HL-60/S4 treated with retinoic acid at 250 ng/mL for 4 days and 3 days (cell line): ENCODE measurements around the gene CLCA4.
"Not testable (repeated sequence)": the region's sequence is repeated elsewhere in the genome, so short reads cannot be mapped to it uniquely, and the experiment has no call there.

Experiments
- in situ Hi-C: fragments of 300-500 bp; cut with MboI; formaldehyde crosslinking; loops from 2 replicates; pipeline ENCODE4 v1.7.0; 2022; ENCODE audit warnings: low sequenced_read_pairs

Gene CLCA4

DNA sequence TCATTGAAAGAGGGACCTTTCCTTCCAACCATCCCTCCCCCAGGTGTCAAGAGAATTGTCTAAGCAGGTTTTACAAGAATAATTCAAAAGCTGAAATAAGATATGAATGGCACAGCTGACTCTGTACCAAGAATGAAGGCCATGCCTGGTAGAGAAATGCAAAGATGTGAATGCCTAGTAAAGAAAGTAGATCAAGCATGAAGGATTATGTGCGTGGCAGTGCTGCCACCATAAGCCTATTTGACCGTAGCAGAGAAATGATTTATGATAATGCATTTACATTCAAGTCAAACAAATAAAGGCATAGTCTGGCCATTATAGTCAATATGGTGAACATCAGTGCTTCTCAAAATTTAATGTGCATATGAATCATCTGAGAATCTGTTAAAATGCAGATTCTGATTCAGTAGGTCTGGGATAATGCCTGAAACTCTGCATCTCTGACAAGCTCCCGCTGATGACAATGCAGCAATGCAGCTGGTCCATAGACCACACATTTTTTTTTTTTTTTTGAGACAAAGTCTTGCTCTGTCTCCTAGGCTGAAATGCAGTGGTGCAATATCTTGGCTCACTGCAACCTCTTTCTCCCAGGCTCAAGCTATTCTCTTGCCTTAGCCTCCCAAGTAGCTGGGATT lies 16.6 kb upstream of the CLCA4 start:
- in situ Hi-C loops, result no loop called here

DNA sequence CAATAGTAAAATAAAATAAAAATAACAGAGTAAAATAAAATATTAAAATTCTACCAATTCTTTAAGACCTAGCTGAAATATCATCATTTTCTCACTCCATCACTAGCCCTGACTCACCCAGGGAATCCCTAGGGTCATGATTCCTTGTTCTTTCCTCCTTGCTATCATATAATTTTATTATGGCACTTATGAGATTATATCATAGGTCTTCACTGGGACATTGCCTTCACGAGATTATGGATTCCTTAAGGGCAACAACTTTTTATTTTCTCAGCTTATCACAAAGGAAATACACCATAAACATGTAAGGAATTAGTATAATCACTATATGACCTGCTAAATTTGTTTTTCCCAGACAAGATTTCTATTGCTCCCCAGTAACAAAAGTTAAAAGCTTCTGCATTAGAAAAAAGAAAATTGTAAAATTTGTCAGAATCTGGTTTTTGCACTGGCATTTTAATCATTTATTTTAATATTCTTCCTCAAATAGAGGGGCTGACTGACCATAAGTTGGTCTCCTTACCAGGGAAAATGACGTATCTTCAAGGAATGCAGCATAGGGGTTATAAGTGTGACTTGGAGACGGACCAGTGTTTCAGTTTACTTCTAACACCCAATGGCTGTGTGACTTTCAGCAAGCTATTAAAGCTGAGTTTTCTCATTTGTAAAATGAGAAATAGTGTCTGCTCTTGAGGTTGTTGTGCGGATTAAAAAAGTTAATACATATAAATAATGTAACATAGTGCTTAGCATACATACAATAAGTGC lies 8.8 kb upstream of the CLCA4 start:
- in situ Hi-C loops, result no loop called here

- in situ Hi-C loops, result no loop called here
Observed at GRCh38 chr1:86538775-86539174, 8.1 kb upstream of the CLCA4 start.

- in situ Hi-C loops, result no loop called here
Observed at GRCh38 chr1:86541859-86542258, 5.0 kb upstream of the CLCA4 start.

DNA sequence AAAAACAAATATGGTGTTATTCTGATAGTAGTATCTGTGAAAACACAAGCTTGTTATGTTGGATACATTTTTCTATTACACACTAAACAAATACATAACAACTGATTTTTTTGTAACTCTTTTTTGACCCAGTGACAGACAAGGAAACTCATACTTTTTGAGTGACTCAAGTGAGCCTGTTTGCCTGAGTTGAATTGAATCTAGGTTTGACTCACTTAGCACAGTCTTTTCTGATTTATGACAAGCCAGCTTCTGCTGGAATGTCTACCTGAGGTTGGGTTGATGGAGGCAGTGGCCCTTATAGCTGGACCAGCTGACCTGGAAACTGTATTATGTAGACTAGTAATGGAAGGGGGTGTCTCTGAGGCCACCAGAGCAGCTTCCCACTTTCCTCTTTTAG lies 4.2 kb upstream of the CLCA4 start:
- in situ Hi-C loops, result no loop called here

GRCh38 chr1:86548839-86549238 lies 2.0 kb downstream of the CLCA4 start:
- in situ Hi-C loops, result no loop called here

DNA sequence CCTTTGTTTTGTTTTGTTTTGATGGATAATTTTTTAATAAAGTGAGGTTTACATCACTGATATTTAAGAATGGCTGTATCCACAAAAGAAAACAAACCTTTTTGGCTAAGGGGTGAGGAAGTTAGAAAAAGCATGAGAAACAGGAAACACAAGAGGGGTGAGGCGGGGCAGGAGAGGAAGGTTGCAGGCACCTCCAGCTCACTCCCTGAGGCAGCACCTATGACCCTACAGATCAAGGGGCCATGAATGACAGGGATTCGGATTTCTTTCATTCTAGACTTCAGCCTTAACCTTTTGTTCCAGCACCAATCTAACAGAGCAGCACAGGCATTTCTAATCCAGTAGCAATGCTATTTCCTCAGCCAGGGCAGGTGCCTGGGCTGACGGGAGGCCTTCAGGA lies 4.4 kb downstream of the CLCA4 start:
- in situ Hi-C loops, result no loop called here

DNA sequence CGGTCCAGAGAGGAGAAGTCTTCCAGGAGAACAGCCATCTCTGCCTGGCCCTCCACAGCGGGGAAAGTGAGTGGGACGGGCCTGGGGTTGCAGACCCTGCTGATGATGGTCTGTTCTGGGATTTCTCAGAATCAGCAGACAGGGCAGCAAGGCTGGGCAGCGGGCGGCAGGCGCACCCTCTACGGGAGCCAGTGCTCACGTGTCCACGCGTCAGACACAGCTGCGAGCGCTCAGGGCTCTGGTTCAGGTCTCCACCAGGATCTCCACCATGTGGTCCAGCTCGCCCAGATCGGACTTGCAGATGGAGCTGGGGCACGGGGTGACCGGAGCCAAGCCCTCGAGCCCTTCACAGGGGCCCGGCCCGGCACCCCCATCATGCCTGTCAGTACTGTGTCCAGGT lies 5.5 kb downstream of the CLCA4 start:
- in situ Hi-C loops, result no loop called here

GRCh38 chr1:86557739-86558138 lies 10.9 kb downstream of the CLCA4 start:
- in situ Hi-C loops, result no loop called here

- in situ Hi-C loops, result no loop called here
Observed at GRCh38 chr1:86563849-86564248, 17.0 kb downstream of the CLCA4 start.

DNA sequence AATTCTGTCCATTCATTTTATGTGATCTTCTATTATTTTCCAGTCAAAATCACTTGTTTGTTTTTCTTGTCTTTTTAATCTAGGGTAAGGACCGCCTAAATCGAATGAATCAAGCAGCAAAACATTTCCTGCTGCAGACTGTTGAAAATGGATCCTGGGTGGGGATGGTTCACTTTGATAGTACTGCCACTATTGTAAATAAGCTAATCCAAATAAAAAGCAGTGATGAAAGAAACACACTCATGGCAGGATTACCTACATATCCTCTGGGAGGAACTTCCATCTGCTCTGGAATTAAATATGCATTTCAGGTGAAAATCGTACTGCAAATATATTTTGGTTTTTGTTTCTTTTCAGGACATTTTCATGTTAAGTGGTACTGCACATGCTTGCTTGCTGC lies 20.5 kb downstream of the CLCA4 start:
- in situ Hi-C loops, result no loop called here

DNA sequence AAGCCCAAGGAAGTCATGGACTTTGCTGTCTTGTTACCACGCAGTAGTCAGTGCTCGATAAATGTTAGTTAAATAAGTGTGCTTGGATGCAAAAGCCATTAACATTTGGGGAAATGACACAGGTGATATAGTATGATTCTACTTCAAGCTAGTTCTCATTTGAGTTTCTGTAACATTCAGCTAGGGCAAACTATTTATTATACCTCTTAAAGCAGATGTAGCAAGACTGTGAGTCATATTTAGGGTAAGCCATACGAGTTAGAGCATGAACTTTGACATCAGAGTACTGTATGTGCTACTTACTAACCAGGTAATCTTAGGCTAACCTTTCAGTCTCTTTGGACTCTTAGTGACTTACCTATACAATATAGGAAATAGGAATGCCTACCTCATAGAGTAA lies 21.0 kb downstream of the CLCA4 start:
- in situ Hi-C loops, result no loop called here

DNA sequence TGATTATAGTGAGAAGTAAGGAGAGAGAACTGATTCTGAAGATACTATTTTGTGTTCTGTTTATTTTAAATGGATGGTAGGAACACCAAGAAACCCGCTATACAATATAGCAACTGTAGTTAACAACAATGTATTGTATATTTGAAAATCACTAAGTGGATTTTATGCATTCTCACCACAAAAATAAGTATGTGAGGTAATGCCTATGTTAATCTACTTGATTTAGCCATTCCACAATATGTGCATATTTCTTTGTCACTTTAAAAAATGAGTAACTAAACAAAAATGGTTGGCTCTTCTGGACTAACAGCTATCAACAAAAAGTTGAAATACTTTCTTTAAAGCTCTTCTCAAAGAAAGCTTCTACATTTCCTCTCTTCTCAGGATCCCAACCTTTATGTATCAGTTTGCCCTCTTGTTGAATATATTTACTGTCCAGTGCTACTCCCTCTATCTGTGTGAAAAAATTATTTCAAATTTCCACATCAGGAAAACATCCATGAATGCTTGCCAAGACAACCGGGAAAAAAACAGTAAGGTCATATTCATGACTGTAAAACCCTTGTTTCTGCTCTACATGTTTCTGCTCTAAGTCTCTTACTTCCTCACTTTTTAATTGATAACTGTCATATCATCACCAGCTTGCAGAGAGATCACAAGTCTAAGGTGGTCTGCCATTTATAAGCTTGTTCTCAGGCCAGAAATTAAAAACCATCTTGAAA lies 27.0 kb downstream of the CLCA4 start:
- in situ Hi-C loops, result no loop called here

DNA sequence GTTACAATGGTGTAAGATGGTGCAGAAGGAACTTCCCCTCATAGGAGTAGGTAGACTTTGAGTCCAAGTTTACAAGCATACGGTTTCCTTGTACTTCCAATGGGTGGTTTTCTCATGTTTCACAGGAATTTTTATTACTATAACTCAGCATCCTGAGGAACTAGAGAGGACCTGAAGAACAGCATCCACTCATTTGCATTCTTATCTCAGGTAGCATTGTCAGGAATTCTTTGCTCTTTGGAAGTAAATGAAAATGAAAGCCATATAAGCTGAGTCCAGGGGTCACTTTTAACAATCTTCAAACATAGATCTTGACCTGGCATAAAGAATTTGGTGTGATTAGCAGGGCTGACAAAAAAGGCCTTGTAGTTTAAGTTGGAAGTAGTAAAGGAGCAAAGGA lies 34.4 kb downstream of the CLCA4 start:
- in situ Hi-C loops, result no loop called here

DNA sequence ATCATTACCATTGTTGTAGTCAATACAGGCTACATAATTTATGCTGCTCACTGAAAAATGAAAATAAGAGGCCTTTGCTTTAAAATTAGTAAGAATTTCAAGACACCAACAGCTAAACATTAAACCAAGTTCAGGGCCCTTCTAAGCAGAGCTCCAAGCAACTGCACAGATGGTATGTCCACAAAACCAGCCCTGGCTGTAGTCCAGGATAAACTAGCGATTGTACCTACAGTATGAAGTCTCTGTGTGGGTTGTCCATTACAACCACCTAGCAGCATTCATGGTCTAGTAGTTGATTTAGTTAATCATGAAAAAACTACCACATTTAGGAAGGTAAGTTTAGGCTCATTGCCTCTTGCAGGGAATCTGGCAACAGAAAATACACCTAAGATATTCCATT lies 35.3 kb downstream of the CLCA4 start:
- in situ Hi-C loops, result no loop called here

DNA sequence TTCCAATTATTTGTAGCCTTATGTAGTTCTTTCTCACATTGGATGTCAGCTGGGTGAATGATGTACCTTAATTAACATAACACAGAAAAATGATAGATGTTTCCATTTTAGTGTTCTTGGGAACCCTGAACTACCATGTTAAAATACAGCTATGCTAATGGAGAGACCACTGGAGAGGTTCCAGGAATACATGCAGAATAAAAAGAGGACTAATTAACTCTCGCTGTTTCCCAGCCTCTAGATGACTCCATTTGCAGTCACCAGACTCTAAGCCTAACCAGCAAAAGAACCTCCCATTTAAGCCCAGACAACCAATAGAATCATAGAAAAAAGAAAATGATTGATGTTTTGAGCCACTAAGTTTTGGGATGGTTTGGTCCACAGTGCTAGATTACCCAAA lies 36.2 kb downstream of the CLCA4 start:
- in situ Hi-C loops, result no loop called here

- in situ Hi-C loops, result no loop called here
Observed at GRCh38 chr1:86583593-86583992, 36.7 kb downstream of the CLCA4 start.

DNA sequence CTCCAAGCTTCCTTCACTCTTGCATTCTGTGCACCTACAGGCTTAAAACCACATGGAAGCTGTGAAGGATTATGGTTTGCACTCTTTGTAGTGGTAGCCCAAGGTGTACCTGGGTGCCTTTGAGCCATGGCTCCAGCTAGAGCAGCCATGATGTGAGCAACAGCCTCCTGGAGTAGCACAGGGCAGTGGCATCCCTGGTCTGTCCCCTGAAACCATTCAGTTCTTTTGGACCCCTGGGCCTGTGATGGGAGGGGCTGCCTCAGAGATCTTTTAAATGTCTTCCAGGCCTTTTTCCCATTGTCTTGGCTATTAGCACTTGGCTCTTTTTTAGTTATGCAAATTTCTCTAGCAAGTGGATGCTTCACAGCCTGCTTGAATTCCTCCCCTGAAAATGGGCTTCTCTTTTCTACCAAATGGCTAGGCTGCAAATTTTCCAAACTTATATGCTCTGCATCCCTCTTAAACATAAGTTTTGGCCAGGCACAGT lies 47.4 kb downstream of the CLCA4 start:
- in situ Hi-C loops, result no loop called here

- in situ Hi-C loops, result no loop called here
Observed at GRCh38 chr1:86596224-86596623, 49.3 kb downstream of the CLCA4 start.

GRCh38 chr1:86596741-86597290 lies 49.9 kb downstream of the CLCA4 start:
- in situ Hi-C loops, result no loop called here

GRCh38 chr1:86606080-86606479 lies 59.2 kb downstream of the CLCA4 start:
- in situ Hi-C loops, result not testable (repeated sequence)

DNA sequence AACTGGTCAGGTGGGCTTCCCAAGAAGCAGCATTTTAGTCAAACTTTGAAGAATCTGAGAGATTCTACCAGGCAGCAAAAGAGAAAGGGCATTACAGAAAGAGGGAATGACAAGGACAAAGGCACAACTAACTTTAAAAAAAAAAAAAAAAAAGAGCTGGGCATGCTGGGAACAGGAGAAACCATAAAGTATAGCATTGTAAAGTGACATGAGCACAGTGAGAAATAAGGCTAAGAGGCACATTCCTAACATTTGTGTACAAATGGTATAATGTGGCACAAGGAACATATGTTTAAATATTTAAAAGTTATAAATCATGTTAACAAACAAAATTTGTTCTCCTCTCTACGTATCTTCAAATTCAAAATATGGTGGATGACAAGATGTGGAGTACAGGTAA lies 69.6 kb downstream of the CLCA4 start:
- in situ Hi-C loops, result no loop called here
